HG03196 (cell line): Measurements from ENCODE around the gene ING3.
"Not testable (repeated sequence)": the region's sequence is repeated elsewhere in the genome, so short reads cannot be mapped to it uniquely, and the experiment has no call there.

ENCODE experiments used
- ATAC-seq: cut with Tn5 transposase; IDR thresholded peaks from one replicate; pipeline ENCODE4 v1.9.1; 2021; ENCODE audit not compliant: unreplicated experiment

The ING3 gene

GRCh38 chr7:120949998-120950538 lies 509 bp upstream of the ING3 start:
- no peak for ATAC-seq

GRCh38 chr7:120951309-120951699 lies 727 bp downstream of the ING3 start:
- no peak for ATAC-seq

- ATAC-seq = no peak
These were observed 1.2 kb downstream of the ING3 start for GRCh38 chr7:120951826-120952225.

- peak; percentile 40 for ATAC-seq
These were observed 5.1 kb downstream of the ING3 start for GRCh38 chr7:120955577-120956149.

GRCh38 chr7:120959929-120960484 lies 9.4 kb downstream of the ING3 start:
- no peak for ATAC-seq

GRCh38 chr7:120960714-120961113 lies 10.1 kb downstream of the ING3 start:
- no peak for ATAC-seq

GRCh38 chr7:120961638-120962173 lies 11.1 kb downstream of the ING3 start:
- no peak for ATAC-seq

- ATAC-seq = no peak
These were observed 13.5 kb downstream of the ING3 start for GRCh38 chr7:120964088-120964487.

- ATAC-seq = no peak
These were observed 16.4 kb downstream of the ING3 start for GRCh38 chr7:120966961-120967360.

GRCh38 chr7:120973849-120974248 lies 23.3 kb downstream of the ING3 start:
- no peak for ATAC-seq

- no peak for ATAC-seq
These were observed 29.4 kb downstream of the ING3 start for GRCh38 chr7:120979765-120980499.

- ATAC-seq = no peak
These were observed 30.5 kb downstream of the ING3 start for GRCh38 chr7:120981117-120981516.

- no peak for ATAC-seq
These were observed 31.5 kb downstream of the ING3 start for GRCh38 chr7:120981888-120982615.

- not testable (repeated sequence) for ATAC-seq
These were observed 33.0 kb downstream of the ING3 start for GRCh38 chr7:120983592-120983991.

GRCh38 chr7:120984406-120984805 lies 33.8 kb downstream of the ING3 start:
- no peak for ATAC-seq

GRCh38 chr7:120985130-120985758 lies 34.7 kb downstream of the ING3 start:
- no peak for ATAC-seq

- ATAC-seq = no peak
These were observed 35.3 kb downstream of the ING3 start for GRCh38 chr7:120985839-120986238.

- ATAC-seq = no peak
These were observed 36.1 kb downstream of the ING3 start for GRCh38 chr7:120986650-120987049.

- ATAC-seq = no peak
These were observed 36.7 kb downstream of the ING3 start for GRCh38 chr7:120987280-120987679.

- peak; percentile 96 for ATAC-seq
These were observed 37.4 kb downstream of the ING3 start for GRCh38 chr7:120987683-120988590.
